Hematopoietic multipotent progenitor cell treated with erythropoietin and hydrocortisone succinate and interleukin-3 and kit ligand, for 17 days (in vitro differentiated cells): ENCODE measurements around the gene IFI27L1.

Experiments
- DNase-seq: peaks from one replicate; pipeline ENCODE4 v3.0.0-alpha.2; 2015; ENCODE audit warnings: low spot score

The IFI27L1 gene, protein sequence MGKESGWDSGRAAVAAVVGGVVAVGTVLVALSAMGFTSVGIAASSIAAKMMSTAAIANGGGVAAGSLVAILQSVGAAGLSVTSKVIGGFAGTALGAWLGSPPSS

DNA sequence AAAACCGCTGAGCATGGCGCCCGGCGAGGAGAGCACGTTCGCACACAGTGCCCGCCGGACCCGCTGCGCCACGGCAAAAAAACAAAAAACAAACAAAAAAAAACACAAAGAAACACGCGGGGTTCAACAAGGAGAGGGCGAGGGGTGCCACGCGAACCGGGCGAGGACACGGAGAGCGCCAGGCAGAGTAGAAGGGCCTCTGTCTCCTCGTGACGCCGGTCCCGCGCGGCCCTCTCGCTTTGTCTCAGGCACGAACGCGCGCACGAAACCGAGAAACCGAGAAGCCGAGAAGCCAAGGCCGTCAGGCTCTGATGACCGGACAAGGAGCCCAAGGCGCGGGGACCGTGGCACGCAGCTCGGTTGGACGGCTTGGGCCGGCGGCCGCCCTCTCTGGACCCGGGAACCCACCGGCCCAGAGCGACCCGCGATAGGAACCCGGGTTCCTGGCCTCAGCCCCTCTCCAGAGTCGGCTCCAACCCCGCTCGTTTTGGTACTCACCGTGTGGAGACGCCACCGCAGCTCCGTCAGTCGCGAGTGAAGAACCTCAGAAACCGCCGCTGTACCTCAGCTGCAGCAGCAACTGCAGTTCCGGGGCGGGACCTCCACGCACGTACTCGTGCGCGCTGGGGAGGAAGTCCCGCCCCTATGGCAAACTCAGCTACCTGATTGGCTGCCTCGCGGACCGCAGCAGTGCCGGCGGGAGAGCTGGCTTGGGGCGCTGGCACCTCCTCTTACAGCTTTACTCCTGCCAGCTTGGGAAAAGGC is at the start of gene IFI27L1, which contains the start of gene DDX24:
TSS of gene IFI27L1 (plus strand) at position 690 of the 765 bp plus-strand sequence. CDS start 15,628 bp downstream, outside the sequence.
TSS of gene DDX24 (minus strand) at position 582 of the 765 bp plus-strand sequence. CDS start 1,460 bp downstream, outside the sequence.
- peak; percentile 93 for DNase-seq

DNA sequence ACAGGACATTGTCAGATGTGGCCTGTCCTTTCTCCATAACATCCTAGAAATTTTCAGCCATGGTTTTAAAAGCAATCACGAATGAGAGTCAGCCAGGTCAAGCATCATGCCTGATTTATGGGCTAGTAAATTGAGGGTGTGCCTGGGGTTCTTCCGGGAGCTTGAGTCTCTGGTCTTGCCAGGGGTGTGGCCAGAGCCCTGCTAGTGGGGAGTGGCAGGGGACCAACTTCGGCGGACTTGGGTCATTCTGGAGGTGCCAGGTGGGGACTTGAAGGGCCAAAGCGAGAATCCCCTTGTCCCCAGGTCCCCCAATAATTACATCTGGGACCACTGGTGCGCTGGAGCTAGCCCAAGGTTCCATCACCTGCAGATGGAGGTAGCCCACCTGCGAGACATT is 49.2 kb upstream of the IFI27L1 start:
- no peak for DNase-seq

DNA sequence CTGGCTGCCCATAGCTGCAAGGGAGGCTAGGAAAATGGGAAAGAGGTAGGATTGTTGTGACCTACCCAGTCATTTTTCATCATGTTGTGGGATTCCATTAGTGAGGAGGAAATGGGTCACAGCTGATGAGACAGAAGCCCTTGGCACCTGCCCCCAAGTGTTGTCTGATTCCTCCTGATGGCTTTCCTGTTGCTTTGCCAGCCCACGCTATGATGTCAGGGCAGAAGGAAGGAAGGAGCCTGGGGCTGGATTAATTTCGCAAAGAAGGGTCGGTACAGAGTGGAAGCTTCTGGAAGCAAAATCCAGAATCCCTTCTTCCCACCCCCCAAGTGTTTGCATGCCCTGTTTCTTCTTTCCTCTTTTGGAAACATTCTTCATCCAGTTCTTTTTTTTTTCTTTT is 46.2 kb upstream of the IFI27L1 start:
- no peak for DNase-seq

DNA sequence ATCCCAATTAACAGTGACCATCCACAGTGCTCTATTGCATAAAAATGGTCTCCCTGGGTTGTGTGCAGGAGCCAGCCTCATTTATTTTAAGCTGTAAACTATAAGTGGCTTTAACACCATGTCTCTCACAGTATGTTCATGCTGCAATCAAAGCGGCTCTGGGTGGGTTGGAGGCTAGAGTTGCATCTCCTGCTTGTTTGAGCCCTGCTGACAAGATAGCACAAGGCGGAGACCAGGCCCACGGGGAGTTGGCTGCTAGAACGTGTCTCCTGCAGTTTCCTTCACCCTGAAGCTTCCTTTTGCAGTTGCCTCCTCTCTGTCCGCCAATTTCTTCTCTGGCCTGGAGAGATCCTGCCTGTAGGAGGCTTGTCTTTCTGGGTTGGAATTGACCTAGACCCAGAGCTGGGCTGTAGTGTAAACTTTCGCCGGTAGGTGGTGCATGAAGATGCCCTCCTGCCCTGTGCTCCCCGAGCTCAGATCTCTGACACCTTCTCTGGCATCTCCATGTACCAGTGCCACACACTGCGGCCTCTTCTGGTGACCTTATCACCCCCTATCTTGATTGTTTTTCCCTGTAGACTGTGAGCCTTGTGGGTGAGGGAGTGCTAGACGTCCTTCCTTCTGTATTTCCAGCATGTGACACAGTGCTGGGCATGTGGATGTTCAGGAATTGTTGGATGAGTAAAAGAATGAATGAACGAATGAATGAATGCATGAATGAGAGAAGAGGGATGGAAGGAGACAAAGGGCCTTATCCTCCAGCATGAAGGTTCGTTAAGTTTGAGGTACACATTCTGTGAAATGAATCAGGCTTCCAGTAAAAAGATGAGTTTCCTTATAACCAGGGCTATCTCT is 44.6 kb upstream of the IFI27L1 start:
- DNase-seq, result peak; percentile 70

DNA sequence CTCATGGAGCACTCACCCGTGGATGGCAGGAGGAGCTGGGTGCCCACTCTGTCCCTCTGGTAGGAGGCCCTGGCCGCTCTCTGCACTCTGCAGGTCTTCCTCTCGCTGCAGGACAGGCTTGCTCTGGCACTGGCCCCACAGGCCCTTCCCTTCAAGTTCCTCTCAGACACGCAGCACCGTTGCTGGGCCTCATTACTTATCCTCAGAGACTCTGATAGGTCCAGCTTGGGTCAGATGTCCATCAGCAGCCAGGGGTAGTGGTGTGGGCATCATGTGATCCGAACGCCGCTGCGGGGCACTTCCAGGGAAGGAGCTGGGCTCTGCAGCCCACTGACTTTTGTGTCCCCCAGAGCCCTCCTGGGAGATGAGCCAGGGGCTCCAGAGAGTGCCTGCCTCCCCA is 43.2 kb upstream of the IFI27L1 start:
- no peak for DNase-seq

DNA sequence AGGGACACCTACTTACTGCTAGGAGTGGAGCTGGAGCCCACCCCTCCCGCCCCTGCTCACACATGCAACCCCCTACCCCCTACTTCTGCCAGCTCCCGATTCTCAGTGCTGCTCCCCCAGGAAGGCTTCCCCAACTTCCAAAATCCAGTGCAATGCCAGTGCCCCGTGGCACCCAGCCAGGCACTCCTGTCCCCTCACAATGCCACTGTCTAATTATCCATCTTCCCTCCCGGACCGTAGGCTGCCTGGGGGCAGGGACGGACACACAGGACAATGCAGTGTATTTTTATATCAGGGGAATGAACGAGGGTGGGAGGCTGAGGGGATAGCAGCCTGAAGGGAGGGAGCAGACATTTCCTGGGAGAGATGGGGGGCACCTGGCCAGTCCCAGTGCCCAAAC is 42.6 kb upstream of the IFI27L1 start:
- DNase-seq, result no peak

DNA sequence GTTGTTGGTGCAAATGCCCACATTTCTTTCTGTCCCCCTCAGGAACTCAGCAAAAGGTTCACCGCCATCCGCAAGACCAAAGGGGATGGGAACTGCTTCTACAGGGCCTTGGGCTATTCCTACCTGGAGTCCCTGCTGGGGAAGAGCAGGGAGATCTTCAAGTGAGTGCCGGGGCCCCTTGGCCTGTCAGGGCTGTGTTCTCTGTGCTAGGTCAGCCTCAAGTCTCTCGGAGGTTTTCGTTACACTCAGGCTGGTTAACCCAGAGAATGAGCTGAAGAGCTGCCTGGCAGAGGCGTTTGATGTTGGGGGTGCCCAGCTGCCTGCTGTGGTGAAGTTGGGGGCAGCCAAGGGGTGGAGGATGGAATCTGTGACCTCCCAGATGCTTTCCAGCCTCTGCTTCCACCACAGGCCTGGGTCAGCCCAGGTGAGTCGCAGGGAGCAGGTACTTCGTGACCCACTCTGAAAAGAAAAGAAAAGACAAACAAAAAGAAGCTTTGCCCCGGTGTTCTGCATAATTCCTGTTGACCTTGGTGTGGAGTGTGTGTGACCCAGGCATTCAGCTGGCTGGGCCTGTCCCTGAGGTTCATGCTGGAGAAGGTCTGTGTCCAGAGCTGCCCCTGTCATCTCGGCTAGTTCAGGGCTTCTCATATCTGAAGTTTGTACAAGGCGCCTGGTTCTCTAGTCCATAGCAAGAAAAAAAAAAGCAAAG is 42.0 kb upstream of the IFI27L1 start:
- no peak for DNase-seq

DNA sequence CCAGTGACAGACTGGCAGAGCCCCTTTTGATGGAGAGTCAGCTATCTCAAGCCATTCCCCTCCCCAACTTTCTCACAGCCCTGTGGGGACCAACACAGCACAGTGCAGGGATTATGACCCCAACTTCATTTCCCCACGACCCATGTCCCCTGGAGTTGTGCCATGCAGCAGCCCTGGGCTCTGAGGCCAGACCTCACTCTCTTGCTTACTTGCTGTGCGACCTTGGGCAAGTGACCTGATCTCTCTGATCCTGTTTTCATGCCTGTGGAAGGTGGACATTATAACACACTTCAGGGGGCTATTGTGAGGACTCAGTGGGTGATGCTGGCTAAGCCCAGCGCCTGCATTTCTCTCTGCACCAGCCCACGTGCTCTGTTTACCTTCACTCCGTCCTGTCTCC is 40.9 kb upstream of the IFI27L1 start:
- no peak for DNase-seq

DNA sequence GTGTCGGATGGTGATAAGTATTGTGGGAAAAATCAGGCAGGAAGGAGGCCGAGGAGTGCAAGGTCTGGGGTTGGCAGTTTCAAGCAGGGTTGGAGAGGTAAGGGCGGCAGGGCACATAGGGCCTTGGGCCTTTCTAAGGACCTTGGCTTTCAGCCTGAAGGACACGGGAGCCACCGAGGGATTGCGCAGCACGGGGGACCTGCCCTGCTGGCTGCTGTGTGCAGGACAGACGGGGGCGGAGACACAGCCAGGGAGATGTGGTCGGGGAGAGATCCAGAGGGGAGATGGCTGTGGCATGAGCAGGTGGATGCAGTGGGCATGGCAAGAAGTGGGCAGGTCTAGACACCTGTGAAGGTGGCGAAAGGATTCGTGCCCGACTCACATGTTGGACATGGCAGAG is 40.3 kb upstream of the IFI27L1 start:
- no peak for DNase-seq

DNA sequence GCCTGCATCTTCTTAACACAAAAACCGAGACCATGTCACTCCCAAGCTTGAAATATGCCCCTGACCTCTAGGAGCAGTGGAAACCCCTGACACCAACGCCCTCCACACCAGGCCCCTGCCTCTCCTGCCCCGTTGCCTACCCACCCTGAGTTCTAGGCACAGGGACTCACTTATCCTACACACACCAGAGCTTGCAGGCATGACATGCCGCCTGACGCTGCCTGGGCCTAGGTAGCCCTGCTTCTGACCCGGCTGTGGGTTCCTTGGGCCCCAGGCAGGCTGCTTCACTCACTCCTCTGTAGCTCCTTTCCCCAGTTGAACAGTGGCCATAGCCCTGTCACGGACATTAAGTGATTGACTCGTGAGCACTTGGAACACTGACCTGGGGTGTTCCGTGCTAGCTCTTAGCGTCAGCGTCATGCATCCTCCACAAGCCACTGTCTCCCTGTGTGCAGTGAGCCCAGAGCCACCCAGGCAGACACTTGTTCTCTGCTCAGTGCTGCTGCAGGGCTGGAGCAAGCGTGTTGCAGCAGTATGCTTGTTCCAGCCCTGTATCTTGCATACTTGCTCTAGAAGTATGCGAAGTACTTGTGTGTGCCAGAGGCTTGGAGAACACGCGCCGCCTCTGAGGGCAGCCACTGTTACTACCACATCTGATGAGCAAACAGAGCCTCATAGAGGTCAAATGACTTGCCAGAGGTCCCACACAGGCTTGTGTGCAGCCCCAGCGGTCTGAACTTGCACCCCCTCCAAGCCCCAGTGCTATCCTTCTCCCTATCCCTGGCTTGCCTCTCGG is 39.4 kb upstream of the IFI27L1 start:
- no peak for DNase-seq

DNA sequence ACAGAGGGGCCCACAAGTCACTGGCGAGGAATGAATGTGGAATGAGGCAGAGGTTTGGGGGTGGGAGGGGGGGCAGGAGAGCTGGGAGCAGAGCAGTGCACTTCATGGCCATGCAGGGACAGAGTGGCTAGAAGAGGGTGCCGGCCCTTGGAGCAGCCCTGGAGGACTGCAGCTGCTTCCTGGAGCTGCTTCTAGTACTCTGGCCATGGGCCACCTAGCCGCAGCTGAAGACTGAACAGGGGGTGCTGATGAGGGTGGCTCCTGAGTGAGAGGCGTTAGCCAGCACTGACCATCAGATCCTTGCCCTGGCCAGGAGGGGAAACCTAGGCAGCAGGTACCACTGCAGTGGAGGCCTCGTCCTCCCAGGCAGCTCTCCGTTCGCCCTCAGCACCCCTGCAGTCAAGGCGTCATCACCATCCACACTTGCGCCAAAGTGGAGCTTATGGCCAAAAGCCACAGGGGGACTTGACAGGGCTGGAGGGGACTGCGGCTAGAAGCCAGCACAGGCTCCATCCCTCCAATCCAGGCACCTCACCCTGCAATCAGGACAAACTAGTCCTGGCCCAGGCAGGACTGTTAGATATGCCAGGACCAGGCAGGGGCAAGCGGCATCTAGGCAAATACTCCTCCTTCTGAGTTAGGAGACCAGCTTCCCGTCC is 38.5 kb upstream of the IFI27L1 start:
- no peak for DNase-seq

DNA sequence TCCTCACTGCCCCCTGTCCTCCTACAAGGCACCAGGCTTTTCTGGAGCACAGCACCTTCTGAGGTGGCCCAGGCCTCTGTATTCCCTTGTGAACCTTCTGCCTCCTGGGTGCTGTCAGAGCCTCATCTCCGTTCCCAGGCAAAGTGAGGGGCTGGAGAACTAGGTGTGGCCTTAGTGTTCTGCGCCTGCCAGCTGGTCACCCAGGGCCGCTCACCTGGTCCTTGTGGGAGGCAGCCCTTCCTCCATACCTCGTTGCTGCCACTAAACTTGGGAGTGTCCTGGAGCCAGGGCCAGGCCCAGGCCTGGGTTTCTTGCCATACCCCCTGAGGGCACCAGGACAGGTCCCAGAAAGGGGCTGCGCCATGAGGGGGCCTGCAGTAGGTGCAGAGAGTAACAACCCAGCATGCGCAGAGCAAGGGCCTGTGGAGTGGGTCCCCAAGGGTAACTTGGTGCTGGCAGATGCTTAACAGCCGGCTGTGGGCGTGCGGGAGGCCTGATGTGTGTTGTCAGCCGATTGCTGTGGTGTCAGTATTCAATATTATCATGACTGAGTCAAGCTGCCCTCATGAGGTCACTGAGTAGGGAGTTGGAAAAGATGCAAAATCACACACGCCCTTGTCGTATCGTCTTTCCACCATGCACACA is 37.9 kb upstream of the IFI27L1 start:
- DNase-seq, result no peak

DNA sequence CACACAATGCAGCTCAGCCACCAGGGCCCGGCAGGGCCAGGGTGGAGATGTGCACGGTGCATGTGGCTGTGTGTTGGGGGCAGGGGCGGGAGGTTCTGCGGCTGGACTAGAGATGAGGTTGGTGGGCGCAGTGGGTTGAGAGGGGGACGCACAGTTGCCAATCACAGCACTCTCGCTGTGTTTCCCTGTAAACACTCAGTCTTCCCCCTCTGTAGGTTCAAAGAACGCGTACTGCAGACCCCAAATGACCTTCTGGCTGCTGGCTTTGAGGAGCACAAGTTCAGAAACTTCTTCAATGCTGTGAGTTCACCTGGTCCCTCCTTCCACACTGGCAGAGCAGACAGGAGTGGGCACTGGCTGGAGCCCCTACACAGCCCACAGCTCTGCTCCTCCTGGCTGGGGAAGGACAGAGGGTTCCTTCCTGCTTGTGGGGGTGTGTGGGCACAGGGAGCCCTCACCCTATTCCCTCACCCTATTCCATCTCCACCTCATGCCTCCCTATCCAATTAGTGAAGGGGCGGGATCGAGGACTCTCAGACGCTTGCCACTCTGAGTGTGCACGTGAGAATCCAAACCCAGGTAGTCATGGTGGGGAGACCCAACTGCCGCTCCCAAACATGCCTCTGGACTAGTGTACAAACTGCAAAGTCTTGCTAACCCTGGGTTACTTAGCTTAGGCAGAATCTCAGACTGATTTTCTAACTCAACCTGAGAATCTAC is 37.2 kb upstream of the IFI27L1 start:
- no peak for DNase-seq

DNA sequence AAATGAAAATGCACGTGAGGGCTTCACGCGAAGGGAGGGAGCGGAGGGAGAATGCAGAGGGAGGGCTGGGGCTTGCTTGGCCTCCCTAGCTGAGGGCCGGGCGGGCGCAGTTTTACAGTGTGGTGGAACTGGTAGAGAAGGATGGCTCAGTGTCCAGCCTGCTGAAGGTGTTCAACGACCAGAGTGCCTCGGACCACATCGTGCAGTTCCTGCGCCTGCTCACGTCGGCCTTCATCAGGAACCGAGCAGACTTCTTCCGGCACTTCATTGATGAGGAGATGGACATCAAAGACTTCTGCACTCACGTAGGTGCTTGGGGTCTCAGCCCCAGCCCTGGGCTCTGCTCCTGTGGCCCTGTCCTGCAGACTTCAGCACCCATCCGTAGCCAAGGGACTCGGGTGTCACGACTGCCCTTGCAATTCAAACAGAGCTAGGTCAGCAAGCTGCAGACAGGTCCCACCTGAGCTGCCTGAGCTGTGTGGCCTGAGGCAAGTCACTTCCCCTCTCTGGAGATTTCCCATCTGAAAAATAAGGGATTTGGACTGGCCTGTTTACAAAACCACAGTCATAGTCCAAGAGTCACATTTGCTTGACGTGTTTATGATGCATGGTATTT is 36.5 kb upstream of the IFI27L1 start:
- DNase-seq, result no peak

DNA sequence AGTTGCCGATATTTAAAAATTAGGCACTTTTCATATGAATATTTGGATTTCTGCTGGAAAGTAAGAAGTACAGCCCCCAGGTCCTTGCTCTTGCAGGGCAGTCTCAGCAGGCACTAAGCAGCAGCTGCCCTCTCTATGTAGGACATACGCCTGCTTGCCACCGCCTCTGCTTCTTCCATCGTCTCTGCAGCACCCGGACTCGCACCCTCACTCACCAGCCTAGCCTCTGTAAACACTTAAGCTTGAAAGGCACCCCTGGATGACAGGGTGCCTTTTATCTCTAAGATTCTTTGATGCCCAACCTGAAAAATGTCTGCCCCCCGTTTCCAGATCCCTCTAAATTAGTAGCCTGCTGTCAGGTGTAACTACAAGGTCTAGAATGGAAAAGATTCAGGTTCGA is 36.0 kb upstream of the IFI27L1 start:
- no peak for DNase-seq

DNA sequence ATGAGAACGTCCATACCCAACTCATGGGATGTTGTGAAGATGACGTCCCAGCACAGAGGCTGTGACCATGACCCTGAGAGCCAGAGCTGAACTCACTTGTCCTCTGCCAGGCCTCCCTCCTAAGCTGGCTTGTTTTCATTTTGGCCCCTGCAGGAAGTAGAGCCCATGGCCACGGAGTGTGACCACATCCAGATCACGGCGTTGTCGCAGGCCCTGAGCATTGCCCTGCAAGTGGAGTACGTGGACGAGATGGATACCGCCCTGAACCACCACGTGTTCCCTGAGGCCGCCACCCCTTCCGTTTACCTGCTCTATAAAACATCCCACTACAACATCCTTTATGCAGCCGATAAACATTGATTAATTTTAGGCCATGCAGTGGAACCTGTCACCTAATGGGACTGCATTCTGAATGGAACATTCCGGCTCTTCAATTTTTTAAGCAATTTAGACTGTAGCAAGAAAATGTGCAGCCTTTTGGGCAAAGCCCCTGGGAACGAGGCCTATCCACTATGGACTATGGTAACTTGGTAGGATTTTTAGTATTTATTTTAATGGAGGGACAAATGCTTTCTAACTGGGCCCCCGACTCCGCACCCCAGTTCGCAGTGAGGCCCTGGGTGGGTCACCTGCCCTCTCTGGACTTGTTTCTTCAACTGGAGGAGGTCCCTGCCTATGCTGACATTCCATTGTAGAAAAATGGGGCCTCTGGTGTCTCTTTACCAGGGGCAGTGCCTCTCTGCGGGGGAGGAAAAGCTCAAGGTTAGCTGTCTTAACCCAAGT is 35.4 kb upstream of the IFI27L1 start:
- DNase-seq, result no peak

DNA sequence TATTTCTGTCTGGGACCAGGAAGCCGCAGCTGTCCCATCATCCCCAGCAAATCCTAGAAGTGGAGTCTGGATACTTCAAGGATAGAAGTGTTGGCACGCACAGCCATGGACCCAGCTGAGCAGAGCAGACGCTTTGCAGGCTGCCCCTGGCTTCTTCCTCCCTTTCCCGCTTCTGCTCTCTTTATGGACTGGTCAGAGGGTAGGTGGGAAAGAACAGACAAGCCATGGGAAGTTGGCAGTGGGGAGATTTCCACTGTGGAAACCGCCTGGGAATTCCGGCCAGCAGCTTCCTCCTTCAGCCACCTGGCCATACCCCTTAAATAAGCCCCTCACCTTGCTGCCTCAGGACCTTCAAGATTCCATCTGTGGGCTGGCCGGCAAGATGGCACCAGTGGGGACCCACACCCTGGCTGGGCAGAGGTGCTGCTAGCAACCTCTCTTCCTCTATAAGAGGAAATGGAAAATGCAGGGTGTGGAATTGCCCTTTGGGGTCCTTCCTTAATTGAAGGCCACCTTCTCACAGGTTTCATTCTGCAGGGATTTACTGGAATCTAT is 34.3 kb upstream of the IFI27L1 start:
- no peak for DNase-seq

DNA sequence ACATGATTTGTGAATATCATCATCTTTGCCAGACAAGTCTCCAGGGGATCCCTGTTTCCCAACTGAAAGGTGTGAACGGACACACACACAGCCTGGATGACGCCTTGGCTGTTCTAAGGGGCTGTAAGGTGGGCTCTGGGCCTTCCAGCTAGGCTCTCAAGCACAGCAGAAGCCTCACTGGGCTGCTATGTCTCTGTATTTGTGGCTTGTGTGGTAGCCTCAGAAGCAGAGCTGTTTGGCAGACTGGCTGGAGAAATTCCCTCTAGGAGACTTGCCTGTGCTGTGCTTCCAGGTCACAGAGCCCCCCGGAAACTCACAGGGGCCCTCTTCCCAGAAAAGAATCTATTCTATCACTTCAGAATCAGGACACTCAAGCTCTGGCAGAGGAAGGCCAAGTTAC is 33.5 kb upstream of the IFI27L1 start:
- DNase-seq, result no peak
